Stimulated activated CD4-positive, alpha-beta T cell treated with anti-CD3 and anti-CD28 coated beads, Interleukin-4, amount 100 ng/mL, for 1 hour (primary cell): ENCODE results near the gene RASIP1.
"Not testable (repeated sequence)": the region's sequence is repeated elsewhere in the genome, so short reads cannot be mapped to it uniquely, and the experiment has no call there.

Source experiments
- DNase-seq: peaks from one replicate; pipeline ENCODE4 v3.0.0-alpha.2; 2020

The RASIP1 gene

DNA sequence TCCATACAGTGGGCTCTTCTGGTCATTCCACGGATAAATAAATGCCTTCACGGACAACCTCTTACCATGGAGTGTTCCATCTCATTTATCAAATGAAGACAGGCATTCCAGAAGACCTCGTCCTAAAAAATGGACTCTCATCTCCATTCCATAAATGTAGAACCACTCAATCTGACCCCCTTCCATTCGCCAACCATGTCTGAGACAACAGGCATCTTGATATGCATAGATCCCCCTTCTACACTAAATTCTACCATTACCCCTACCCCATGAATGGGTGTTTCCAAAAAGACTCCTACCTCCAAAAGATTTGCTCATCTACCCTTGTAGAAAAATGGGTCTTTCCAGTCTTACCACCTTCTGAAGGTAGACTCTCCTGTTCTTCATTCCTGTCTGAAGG is 9.0 kb downstream of the RASIP1 start:
- DNase-seq: no peak

DNA sequence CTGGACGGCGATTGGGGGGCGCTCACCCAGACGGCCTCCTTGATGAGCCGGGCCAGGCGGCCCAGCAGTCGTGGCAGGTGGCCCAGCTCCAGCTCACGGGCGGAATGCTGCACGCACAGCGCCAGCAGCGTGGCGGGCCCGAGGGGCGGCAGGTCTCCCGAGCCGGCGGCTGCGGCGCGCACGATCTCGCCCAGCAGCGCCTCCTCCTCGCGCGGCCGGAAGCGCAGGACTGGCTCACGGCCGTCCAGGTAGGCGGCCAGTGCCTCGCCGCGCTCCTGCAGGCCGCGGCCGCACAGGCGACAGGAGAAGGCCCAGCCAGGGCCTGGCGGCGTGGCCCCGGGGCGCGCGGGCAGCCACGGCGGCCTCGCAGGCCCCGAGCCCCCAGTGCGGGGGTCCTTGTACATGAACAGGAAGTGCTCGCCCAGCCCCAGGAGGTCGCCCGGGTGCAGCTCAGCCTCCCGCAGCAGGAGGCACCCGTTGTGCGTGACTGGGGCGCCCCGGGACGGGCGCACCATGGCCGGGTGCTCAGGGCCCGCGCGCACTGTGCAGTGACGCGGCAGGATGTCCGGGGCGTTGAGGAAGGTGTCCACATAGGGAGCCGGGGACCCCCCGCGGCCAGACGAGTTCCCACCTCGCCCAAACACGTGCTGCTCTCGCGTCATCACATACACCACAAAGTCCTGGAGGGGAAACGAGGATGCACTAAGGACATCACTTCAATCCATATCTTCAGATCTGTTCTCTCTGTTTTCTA is 11.3 kb downstream of the RASIP1 start:
- DNase-seq: no peak

DNA sequence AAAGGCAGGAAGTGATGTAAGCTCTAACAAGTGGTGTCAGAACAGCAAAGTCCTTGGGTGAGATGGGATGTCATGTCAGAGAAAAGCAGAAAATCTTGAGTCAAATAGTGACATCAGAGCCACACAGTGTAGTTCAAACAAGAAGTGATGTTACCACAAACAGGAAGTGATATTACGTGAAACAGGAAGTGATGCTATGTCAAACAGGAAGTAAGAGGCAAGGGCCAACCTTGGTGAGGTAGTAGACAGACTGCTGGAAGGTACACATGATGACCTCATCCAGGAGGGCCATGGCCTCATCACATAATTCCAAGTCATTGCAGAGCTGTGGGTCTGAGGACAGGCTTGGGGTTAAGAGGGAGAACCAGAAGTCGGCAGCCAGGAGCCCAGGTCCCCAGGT is 13.9 kb downstream of the RASIP1 start:
- no peak for DNase-seq

DNA sequence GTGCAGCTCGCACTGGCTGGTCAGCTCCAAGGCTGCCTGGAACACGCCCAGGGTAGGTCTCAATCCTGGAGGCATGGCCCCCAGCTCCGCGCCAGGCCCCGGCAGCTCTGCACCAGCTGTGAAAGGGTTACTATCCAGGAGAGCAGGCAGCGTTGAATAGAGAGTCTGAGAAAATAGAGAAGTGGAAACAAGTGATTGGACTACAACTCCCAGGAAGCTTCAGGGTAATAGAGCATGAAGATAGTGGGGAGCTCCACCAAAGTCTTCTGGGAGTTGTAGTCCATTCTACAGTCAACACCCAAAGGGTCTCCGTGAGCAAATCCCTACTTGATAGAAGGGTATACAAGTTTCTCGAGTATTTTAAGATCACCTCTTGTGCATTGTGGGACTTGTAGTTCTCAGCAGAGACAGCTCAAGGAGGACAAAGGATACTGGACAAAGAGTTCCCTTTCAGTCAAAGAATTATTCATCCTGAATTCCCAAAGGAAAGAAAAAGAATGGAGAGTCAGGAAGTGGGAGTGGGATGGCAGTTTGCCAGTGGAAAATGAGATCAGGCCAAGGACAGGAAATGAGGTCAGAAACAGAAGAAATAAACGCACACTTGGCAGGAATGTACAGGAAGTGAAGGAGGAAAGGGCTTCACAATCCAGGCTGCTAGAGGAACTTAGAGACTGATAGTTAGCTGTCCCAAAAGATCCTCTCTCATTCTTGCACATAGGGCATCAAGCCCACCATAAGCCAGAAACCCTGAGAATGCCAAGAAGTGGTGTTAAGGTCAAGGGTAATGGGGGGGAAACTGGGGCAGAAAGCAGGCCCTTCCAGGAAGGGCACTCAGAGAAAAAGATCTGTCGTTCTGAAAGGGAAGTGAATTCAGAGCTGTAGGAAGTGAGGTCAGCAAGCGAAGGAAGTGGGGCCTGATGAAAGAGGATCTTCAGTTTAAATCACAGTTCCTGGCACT is 15.3 kb downstream of the RASIP1 start:
- DNase-seq: no peak

DNA sequence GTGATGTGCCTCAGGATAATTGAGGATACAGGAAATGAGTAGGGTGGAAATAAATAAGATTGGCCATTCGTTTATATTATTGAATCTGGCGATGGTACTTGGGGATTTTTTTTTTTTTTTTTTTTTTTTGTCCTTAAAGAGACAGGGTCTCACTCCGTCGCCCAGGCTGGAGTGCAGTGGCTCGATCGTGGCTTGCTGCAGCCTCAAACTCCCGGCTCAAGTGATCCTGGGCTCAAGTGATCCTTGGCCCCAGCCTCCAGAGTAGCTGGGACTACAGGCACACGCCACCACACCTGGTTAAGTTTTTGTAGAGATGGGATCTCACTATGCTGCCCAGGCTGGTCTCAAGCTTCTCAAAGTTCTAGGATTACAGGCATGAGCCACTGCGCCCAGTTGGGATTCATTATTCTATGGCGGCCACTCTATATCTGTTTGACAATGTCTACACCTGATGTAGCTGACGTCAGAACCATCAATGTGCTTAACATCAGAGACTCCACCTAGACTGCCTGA is 18.2 kb downstream of the RASIP1 start:
- no peak for DNase-seq

DNA sequence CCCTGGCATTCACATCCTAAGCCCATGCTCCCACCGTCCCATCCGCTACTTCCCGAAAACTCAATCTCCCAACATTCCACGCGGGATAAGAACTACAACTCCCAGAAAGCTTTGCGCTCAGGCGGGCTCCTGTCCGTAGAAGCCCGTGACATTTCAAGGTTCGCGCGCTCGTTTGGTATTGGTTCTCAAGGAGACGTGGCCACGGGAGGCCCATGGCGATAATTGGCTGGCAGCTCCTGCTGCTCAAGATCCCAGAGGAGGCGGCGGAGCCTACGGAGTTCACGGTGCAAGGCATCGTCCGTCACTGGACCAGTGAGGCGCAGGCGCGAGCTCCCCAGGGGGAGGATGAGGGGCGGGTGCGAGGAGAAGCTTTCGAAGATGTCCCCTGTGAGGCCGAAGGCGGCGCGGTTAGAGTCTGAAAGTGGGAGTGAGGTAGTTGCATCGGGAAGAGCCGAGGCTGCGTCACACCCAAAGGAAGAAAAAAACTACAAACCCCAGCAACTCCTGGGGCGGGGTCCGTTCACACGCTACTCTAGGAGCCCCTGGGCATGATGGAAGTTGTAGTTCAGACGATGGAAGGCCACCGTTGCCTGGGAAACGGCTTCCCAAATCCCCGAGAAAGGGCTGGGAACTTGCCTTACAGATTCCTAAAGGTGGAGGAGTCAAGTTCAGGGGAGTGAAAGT is 19.7 kb downstream of the RASIP1 start:
- DNase-seq: peak; percentile 90

DNA sequence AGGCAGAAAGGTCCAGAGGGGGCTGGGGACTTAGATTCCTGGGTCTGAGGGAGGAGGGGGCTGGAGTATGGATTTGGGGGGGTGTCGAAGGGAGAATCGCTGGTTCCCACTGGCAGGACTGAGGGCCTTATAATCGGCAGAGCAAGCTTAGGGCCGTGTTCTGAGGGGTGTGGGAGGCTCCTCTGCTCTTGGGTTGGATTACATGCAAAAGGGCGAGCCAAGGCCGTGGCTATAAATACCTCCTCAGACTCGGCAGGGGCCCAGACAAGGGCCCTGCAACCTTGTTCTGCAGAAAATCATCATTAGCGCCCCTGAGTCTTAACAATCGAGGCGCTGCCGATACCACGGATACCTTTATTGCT is 20.2 kb downstream of the RASIP1 start:
- DNase-seq: no peak

DNA sequence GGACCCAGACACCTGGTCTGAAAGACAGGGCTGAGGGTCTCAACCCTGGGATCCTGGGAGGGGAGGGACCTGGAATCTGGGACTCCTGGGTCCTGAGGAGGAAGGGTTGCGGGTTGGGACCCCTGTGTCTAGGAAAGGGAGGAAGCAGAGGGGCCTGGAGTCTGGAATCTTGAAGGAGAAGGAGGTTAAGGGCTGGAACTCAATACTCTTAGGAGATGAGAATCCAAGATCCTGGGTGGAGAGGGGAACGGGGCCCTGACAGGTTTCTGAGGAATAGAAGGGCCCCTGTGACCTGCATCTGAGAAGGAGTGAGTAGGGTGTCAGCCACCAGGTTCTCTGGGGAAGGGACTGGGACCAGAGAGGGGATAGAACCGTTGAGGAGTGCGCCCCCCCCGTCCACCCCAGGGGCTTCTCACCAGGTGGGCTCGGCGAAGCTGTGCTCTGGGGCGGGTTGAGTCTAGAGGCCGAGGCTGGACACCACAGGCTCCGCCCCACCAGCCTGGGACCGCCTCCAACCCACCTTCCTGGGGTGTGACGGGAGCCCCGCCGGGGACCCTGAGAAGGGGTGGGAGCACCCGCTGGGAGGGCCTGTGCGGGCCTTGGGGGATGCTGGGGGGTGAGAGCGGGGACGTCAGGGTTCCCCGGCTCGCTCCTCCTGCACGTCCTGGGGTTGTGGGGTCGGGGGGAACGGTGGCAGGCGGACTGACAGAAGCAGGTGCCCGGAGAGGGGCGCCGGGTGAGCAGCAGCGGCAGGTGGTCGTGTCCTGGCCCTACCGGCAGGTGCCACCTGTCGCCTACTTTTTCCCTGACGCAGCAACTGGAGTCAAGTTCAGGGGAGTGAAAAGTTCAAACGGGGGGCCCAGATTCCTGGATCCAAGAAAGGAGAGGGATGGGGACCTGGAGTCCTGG is 20.9 kb downstream of the RASIP1 start, which contains the start of gene MAMSTR:
MAMSTR (minus strand) TSS at position 463 of the 909 bp plus-strand sequence. CDS start 694 bp downstream, outside the sequence.
- DNase-seq: no peak

DNA sequence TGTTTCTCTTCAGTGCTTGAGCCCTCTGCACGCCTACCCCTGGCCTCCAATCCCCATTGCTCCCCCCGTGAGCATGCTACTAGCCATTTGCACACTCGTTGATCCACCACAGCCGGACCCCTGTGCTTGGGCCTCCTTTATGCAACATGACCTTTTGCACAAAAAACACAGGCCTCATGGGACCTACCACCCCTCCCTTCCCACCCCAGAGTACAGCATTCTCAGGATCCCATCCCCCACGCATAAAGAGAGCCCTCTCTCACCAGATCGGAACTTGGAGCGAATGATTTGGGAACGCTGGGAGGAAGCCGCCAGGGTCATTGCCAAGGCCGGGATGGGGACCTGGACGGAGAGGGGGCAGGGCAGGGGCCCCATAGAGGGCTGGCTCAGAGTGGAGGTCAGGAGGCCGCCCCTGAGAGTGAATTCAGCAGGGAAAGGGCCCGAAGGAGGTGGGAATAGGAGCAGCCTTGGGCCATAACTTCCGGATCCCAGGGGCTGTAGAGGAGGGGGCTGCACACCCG is 21.6 kb downstream of the RASIP1 start:
- DNase-seq: no peak

DNA sequence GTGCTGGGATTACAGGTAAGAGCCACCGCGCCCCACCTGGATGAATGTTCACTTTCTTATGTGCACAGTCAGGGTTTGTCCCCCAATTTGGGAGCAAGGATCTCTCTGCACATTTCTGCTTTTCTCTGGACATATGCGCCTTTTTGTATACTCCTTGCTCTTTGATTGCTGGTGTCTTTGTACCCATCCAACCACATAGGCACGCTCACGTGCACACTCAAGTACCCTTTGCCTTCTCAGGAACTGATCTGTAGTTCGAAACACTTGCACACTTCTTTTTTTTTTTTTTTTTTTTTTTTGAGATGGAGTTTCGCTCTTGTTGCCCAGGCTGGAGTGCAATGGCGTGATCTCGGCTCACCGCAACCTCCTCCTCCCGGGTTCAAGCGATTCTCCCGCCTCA is 22.3 kb downstream of the RASIP1 start:
- DNase-seq: not testable (repeated sequence)

DNA sequence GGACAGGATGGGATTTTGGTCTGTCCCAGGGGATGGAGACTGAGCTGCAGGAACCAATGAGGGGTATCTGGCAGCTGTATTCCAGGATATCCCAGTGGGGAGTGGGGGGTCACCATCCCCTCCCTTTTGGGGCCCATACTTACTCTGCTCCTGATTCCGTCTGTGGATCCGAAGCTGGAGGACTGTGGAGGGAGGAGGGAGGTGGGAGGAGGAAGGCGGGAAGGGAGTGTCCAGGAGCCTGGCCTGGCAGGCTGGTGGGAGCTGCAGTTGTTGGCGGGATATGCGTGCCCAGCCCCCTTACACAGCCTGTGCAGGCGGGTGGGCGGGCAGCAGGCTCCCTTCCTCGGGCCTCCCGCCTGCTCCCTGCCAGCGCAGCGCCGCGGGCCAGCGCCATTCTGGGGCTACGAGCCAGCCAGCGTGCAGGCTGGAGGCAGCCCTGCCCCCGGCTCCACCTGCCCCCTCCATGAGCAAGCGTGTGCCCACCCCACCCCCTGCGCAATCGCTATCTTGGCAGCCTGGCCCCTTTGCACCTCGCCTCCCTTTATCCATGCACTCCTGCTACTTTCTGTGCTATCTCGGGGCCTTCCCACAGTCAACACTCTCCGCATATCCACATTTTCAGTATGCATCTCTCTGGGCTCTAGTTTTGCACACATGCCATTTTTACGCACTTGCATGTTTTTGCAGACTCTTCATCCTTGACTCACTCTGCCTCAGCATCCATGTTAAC is 23.7 kb downstream of the RASIP1 start:
- DNase-seq: no peak

DNA sequence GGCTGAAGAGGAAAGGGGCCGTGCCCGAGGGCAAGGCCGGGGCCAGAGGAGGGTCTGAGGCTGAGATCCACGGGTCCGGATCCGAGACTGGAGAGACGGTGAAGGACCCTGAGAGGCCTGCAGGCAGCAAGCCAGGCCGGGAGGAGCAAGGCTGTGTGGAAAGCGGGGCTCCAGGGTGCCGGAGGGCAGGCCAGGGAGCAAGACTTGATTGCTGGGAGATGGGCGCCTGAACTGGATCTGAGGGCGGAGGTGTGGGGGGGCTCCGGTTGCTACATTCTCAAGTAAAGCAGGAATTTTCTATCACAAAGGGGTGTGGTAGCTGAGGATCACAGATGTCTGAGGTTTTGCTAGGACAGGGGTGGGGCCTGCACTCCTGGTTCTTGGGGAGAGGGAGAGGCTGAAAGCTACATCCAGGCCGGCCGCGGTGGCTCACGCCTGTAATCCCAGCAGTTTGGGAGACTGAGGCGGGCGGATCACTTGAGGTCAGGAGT is 24.7 kb downstream of the RASIP1 start:
- no peak for DNase-seq

DNA sequence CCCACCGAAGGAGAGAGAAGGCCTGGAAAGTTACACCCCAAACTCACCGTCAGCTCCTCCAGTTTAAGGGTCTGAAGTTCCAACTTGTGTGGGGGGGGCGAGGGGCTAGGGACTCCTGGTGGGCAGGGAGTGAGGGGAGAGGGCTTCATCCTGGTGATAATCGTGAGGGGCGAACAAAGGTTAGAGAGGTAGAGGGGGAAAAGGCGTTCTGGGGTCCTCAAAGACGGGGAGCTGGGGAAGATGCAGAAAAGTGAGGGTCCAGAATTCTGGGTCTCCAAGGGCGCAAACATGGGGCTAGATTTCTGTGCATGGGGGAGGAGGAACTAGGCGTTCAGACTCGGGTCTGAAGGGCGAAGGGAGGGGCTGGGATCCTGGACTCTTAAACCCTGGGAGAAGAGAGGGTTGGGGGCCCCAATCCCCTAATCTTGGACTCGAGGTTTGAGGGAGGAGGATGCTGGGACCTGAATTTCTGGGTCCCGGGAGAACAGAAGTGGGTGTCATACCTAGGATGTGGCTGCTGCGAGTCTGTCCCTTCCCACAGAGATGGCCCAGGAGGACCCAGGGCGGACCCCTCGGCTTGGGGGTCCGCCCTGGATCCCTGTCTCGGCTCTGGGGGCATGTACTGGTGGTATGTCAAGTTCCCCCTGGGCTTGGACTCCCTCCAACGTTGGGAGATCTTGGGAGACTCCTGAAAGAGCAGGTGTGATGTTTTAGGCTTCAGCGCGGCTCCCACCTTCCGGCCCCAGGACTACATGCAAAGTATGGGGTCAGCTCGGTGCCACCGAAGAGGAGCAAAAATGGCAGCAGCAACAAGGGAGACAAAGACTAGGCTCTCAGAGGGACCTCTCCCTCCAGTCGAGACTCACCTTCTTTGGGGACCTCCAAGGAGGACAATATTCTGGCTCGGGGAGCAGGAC is 25.4 kb downstream of the RASIP1 start:
- DNase-seq: no peak

DNA sequence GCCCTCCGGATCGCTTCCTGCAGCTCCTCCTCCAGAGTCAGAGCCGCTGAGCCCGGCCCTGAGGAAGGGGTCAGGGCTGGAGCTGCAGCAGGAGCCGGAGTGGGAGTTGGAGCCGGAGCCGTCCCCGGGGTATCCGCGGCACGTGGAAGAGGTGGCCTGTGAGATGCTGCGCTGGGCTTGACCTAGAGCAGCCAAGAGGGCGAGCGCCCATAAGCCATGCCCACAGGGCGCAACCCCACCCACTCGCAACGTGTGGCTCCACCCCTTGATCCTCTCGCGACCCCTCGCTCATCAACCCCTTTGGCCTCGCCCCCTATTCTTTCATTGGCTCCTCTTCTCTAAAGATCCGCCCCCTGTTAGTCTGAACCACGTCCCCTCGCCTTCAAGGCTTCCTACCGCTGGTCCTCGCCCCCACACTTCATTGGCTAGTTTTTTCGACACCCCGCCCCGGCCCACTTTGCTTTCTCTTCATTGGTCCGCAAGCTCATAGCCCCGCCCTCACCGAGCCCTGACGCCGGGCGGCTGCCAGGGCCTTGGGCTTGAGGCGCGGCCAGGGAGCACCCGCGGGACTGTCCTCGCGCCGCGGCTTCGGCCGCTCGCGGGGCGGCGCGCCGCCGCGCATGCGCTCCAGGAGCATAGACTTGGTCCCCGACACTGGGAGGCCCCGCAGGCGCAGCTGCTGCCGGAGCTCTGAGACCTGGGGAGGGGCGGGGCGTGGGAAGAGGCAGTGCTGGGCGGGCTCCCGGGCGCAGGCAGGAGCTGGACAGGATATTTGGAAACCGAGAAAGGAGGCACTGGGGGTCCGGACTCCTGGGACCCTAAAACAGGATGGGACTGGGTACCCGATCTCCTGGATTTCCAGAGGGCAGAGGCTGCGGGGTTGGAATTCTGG is 26.3 kb downstream of the RASIP1 start:
- DNase-seq: peak; percentile 96

DNA sequence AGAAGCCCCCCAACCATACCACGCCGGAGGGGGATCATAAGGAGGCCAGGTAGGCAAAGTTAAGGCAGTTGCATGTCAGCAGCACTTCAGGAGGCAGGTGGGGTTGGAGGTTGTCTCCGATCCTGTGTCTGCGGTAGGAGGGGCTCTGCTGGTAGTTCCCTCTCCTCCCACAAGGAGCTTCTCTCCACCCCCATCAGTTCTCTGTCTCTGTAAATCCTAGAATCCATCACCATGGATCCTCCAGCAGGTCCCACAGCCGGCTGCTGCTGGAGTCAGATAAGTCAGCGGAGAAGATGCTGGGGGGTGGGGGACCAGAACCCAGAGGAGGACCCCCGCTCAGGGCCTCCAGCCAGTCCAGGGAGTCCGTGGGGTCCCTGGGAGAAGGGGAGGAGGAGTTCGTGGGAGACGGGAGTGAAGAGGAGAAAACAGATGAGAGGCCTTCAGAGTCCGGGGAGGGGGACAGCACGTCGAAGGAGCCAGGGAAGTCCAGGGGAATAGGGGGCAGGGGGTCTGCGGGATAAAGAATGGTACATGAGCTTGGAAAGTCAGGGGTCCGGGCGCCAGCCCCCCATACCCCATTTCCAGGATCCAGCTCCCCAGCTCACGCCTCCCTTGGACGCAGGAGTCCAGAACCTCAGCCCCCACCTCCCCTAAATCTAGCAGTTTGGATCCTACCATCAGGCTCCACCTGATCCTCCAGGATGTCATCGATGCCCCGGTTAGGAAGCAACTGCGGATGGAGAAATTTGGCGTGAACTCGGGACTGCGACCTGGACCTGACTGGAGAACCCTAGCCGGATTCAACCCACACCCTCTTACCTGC is 27.2 kb downstream of the RASIP1 start:
- no peak for DNase-seq

DNA sequence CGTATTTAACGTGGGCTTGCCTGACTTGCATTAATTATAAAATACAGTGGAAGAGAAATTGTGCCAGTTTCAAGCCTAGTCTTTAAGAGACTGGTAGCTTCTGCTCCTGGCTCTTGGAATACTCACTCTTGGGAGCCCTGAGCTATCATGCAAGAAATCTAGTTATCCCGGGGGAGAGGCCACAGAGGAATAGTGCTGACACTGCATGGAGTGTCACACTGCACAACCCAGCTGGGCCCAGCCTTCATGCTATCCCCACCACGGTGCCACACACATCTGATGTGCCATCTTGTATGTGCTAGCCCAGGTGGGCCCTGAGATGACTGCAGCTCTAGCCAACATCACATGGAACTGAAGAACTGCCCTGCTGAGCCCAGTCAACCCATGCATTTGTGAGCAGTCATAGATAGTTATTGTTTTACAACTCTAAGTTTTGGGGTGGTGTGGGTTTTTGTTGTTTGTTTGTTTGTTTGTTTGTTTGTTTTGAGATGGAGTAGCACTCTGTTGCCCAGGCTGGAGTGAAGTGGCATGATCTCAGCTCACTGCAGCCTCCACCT is 29.2 kb downstream of the RASIP1 start:
- DNase-seq: no peak

DNA sequence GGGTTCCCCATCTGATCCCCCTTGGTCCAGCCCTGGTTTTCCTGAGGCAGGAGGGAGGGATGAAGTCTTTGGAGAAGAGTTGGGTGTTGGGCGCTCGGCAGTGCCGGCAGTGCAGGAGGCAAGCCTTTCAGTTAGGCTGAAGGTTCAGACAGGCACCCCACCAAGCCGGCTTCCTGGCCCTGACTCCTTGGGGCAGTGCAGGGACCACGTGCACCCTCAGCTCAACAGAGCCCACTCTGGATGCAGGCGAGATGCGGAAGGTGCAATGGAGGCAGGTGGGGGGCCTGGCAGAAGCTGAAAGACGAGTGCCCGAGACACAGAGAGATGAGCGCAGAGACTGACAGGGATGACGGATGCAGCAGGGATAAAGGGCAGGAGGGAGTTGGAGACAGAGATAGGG is 31.9 kb downstream of the RASIP1 start:
- DNase-seq: no peak
